HFF-Myc (cell line): ENCODE data around the gene GOLGA1.

Experiments used
- DNase-seq: peaks from one replicate; pipeline ENCODE4 v3.0.0-alpha.2; 2011; ENCODE audit warnings: low read depth; ENCODE audit errors: extremely low read depth
- H3K4me3 ChIP-seq: replicated peaks from 2 replicates; pipeline ENCODE4 v1.5.1; 2011; ENCODE audit warnings: low read depth, mild to moderate bottlenecking, control low read depth, low read length
- TF ChIP-seq, protein P1 (sequence below): IDR thresholded peaks from 2 replicates; pipeline ENCODE4 v1.5.1; 2012; ENCODE audit warnings: mild to moderate bottlenecking, low read depth, low read length, control low read depth; ENCODE audit errors: missing control alignments

GOLGA1 gene

DNA sequence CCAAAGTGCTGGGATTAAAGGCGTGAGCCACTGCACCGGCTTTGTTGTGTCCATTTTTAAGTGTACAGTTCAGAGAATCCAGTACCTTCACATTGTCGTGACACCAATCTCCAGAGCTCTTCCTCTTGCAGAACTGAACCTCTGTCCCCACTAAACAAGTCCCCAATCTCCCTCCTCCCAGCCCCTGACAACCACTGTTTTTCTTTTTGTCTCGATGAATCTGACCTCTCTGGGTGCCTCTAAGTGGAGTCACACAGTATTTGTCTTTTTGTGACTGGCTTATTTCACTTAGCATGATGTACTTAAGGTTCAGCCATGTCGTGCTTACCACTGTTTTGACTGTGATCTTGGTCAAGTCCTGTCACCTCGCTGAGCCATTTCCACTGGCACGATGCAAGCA is 86.1 kb downstream of the GOLGA1 start:
- no peak for DNase-seq
- TF ChIP-seq, protein P1, sequence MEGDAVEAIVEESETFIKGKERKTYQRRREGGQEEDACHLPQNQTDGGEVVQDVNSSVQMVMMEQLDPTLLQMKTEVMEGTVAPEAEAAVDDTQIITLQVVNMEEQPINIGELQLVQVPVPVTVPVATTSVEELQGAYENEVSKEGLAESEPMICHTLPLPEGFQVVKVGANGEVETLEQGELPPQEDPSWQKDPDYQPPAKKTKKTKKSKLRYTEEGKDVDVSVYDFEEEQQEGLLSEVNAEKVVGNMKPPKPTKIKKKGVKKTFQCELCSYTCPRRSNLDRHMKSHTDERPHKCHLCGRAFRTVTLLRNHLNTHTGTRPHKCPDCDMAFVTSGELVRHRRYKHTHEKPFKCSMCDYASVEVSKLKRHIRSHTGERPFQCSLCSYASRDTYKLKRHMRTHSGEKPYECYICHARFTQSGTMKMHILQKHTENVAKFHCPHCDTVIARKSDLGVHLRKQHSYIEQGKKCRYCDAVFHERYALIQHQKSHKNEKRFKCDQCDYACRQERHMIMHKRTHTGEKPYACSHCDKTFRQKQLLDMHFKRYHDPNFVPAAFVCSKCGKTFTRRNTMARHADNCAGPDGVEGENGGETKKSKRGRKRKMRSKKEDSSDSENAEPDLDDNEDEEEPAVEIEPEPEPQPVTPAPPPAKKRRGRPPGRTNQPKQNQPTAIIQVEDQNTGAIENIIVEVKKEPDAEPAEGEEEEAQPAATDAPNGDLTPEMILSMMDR = no peak

DNA sequence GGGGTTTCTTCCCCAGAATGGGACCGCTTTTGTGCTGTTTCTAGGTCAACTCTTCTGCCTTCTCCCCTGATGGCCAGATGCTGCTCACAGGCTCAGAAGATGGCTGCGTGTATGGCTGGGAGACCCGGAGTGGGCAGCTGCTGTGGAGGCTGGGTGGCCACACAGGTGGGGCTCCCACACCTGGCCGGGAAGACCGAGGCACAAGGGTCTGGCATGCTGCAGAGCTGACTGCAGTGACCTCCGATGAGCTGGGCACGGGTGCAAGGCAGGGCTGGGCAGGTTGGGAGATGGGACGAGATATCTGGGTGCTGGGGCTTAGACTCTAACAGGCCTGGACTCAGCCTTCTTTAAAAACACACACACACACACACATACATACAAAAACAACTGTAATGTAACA is 86.7 kb downstream of the GOLGA1 start:
- DNase-seq = no peak
- TF ChIP-seq, protein P1 = no peak
- no peak overlapping the region for H3K4me3 ChIP-seq

More for the DNA sequence above, 86.1 kb downstream of the GOLGA1 start:
- no peak overlapping the region for H3K4me3 ChIP-seq

DNA sequence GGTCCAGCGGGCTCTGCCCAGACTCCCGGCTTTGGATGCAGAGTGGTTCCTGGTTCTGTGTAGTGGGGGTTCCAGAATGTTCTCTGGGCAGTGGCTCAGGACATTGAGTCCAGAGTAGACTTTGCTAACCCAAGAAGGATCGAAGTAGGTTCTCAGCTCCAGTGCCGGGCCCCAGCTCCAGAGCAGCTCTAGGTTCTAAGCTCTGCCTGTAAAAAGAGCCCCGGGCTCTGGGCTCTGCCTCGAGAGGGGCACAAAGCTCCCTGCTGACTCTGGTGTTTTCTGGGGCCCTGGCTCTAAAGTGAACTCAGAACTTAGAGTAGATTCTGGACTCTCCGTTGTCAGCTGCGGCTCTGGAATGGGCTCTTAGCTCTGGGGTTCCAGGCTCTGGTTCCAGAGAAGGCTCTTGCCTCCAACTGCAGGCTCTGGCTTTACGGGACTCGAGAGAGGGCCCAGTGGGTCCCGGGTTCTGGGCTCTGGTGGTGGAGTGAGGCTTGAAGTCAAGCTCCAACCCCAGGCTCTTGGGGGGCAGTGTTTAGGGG is 87.2 kb downstream of the GOLGA1 start:
- peak overlapping the region; percentile 46 for H3K4me3 ChIP-seq
- TF ChIP-seq, protein P1 = no peak
- DNase-seq = no peak

DNA sequence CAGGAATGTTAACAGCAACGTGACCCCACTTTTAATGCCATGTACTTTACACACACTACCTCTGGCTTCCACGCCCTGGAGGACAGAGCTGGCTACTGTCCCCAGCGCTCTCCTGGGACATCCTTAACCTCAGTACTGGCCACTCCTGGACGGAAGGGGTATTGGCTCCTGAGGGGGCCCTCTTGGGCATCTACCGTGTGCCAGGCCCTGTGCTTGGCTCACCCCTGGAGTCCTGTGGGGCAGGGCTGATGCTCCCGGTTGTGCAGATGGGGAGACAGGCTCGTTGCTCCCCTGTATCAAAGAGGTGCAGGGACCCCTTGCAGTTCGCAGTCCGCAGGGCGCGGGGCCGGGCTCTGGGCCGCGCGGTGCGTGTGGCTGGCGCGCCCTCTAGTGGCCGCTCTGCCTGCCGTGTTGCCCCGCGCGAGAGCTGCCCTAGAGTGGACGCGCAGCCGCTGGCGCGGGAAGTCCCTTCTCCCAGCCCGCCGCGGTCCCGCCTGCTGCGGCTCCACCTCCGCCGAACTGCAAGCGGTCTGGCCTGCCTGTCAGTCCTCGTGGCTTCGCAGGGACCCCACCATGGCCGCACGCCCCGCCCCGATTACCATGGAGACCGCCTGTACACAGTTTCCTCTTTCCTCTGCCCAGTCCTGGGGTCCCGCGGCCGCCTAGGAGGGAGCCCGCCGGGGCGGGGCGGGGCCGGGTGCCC is 87.9 kb downstream of the GOLGA1 start, which contains the start of gene WDR38:
TSS of gene WDR38 (plus strand) at position 632 of the 703 bp plus-strand sequence. CDS start 72 bp downstream, outside the sequence.
- DNase-seq = no peak
- peak within 1 kb of the TSS; percentile 46 for H3K4me3 ChIP-seq
- TF ChIP-seq, protein P1 = peak; percentile 84

DNA sequence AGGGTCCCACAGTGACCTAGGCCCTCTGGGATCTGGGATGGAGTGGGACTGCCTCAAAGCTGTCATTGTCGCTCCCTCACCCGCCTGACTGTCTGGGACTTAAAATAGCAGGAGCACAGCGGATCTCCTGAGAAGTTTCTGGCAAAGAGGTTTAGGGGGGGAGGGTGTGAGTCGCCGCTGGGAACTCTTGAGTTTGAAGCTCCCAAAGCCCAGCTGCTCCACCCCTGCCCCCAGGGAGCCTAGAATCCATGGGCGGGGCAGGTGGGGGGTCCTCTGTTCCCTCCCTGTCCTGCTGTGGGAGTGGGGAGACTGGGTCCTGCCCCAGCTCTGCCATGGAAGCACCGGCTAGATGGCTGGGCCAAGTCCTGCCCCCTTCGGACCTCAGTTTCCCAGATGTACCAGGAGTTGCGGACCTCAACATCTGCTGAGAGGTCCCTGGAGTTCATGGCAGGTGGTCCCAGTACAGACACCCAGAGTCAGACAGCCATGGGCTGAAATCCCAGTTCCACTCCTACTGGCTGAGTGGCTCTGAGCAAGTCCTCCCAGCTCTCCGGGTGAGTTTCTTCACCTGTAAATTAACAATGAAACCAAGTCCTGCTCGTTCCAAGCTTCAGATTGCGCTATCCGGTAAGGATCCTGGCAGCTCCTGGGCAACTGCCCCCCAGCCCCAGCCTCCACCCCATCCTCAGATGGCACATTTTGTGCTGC is 88.6 kb downstream of the GOLGA1 start:
- peak overlapping the region; percentile 46; the same call in 1 of the 2 replicates for H3K4me3 ChIP-seq
- TF ChIP-seq, protein P1 = no peak
- DNase-seq = no peak

DNA sequence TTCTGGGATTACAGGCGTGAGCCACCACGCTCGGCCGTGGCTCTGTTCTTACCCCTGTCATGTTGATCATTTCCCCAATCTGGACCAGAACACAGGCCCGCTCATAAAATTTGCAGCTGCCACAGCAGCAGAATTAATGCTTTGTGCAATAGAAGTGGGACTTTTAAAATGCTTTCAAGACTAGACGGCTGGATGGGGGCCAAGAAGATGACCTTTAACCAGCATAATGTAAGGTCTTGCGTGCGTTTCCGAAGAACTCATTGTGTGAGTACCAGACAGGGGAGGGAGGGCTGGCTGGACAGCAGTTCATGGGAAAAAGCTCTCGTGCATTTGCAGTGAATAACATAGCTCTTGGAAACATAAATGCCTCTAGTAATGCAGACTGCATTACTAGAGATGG is 91.1 kb downstream of the GOLGA1 start:
- no peak for DNase-seq
- no peak overlapping the region for H3K4me3 ChIP-seq
- TF ChIP-seq, protein P1 = no peak
